ENCODE results near the gene LHFPL3. TPM values are rescaled to one million over a fixed set of nuclear protein-coding genes. Genes with fewer than 3 reads are reported as not detected.

Gene LHFPL3
- total and polyA plus RNA-seq, 2 donors (not counting 1 experiment from before 2014, with no cell fraction given): not detected

DNA sequence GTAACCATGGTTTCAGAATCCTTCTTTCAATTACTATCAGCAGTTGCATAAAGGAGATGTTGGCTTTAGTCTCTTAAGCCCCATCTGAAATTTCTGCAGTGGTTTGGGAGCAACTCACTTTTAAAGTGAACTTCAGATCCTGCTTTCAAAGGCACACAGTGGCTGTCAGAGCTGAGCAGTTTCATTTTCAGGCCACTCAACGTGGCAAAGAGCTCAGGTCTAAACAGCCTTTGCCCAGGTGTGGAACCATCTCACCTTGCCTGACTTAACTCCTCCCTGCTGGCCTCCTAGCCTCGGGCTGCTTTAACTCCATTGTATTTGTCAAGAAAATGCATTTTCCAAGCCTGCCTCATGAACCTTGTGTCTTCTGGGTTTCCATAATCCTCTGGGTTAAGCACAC lies 488.1 kb downstream of the LHFPL3 start:
- no peak overlapping the region for H3K4me2 ChIP-seq (ENCODE audit: extremely low read depth, insufficient read depth, low read length)
- H2AFZ ChIP-seq (ENCODE audit: low read length): no peak overlapping the region
- TF ChIP-seq EZH2 (IDR thresholded peaks at IDR 0.05; ENCODE audit: low read length, missing control alignments): no peak
- TF ChIP-seq, protein P1, sequence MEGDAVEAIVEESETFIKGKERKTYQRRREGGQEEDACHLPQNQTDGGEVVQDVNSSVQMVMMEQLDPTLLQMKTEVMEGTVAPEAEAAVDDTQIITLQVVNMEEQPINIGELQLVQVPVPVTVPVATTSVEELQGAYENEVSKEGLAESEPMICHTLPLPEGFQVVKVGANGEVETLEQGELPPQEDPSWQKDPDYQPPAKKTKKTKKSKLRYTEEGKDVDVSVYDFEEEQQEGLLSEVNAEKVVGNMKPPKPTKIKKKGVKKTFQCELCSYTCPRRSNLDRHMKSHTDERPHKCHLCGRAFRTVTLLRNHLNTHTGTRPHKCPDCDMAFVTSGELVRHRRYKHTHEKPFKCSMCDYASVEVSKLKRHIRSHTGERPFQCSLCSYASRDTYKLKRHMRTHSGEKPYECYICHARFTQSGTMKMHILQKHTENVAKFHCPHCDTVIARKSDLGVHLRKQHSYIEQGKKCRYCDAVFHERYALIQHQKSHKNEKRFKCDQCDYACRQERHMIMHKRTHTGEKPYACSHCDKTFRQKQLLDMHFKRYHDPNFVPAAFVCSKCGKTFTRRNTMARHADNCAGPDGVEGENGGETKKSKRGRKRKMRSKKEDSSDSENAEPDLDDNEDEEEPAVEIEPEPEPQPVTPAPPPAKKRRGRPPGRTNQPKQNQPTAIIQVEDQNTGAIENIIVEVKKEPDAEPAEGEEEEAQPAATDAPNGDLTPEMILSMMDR (conservative IDR thresholded peaks at IDR 0.05 in 1 of 2, IDR thresholded peaks at IDR 0.05 in 1 of 2; ENCODE audit: low read depth in 1 of 2, low read length in 2 of 2): no peak
- H3K9ac ChIP-seq (ENCODE audit: insufficient read depth, low read length): no peak overlapping the region
- no peaks in the 10 kb centered on the region for H3K79me2 ChIP-seq (ENCODE audit: control insufficient read depth, insufficient read depth, low read length)
- DNase-seq (ENCODE audit: low read depth in 2 of 2): no peak
- no peaks in the 10 kb centered on the region for H3K4me1 ChIP-seq (ENCODE audit: control insufficient read depth, extremely low read depth, insufficient read depth, low read length)
- H3K36me3 ChIP-seq (ENCODE audit: control insufficient read depth, insufficient read depth, low read length): no peaks in the 10 kb centered on the region
- no peak overlapping the region for H3K4me3 ChIP-seq (replicated peaks in 1 of 4; ENCODE audit: control extremely low read depth in 1 of 4, insufficient read depth in 1 of 4, low read depth in 3 of 4, low read length in 4 of 4)
- no peak overlapping the region for H3K27ac ChIP-seq (ENCODE audit: insufficient read depth, low read length)
- no peaks in the 10 kb centered on the region for H3K9me3 ChIP-seq (ENCODE audit: control insufficient read depth, insufficient read depth, low read depth, low read length)
- H4K20me1 ChIP-seq (ENCODE audit: control insufficient read depth, extremely low read depth, insufficient read depth, low read length): no peaks in the 10 kb centered on the region
- no peaks in the 10 kb centered on the region for H3K27me3 ChIP-seq (ENCODE audit: control insufficient read depth, insufficient read depth, low read length)

DNA sequence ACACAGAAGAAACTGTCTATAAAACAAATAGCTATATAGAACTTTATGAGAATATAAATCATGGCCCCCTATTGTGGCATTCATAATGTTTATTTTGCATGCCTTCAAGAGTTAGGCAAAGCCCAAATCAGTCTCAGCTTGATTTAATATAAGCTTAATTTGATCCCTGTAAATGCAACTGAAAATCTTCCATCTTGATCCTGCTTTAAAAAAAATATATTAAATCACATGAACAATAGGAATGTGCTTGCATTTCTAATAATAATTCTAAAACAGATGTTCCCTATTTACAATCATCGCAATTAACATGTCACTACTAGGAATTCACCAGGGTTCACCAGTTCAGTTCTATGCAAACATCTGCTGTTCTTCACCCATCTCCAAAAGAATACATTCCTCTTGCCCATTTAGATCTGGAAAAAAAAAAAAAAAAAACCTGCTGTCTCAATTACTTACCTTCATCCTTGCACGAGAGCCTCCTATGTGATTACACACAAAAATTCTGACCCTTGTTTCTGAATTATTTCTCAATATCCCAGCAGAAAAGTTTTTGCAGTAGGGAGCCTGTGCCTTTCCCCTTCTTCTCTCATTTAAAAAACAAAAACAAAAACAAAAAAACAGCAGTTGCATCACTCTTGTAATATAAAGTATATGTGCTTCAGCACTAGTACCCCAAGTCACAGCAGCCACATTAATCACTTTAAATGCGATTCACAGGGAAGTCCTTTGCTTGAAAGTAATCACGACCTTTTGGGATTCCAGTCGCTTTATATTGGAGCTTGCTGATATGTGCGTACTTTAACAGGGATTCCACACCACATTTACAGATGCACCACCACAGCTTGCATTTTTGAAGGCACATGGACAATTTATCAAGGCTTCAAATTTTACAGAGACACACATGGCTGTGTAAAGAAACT lies 490.8 kb downstream of the LHFPL3 start:
- TF ChIP-seq, protein P1 (conservative IDR thresholded peaks at IDR 0.05 in 1 of 2, IDR thresholded peaks at IDR 0.05 in 1 of 2; ENCODE audit: low read depth in 1 of 2, low read length in 2 of 2): no peak
- no peak for TF ChIP-seq EZH2 (IDR thresholded peaks at IDR 0.05; ENCODE audit: low read length, missing control alignments)
- Histone ChIP-seq H3K9ac (ENCODE audit: insufficient read depth, low read length) (no peak overlapping the region), H3K27ac (ENCODE audit: insufficient read depth, low read length) (no peak overlapping the region), H3K36me3 (ENCODE audit: control insufficient read depth, insufficient read depth, low read length) (no peaks in the 10 kb centered on the region), H4K20me1 (ENCODE audit: control insufficient read depth, extremely low read depth, insufficient read depth, low read length) (no peaks in the 10 kb centered on the region), H3K4me2 (ENCODE audit: extremely low read depth, insufficient read depth, low read length) (no peak overlapping the region), H3K79me2 (ENCODE audit: control insufficient read depth, insufficient read depth, low read length) (no peaks in the 10 kb centered on the region), H3K4me1 (ENCODE audit: control insufficient read depth, extremely low read depth, insufficient read depth, low read length) (no peaks in the 10 kb centered on the region), H3K9me3 (ENCODE audit: control insufficient read depth, insufficient read depth, low read depth, low read length) (no peaks in the 10 kb centered on the region), H3K27me3 (ENCODE audit: control insufficient read depth, insufficient read depth, low read length) (no peaks in the 10 kb centered on the region), H3K4me3 (replicated peaks in 1 of 4; ENCODE audit: control extremely low read depth in 1 of 4, insufficient read depth in 1 of 4, low read depth in 3 of 4, low read length in 4 of 4) (no peak overlapping the region), H2AFZ (ENCODE audit: low read length) (no peak overlapping the region)
- no peak for DNase-seq (ENCODE audit: low read depth in 2 of 2)

- Histone ChIP-seq H2AFZ (ENCODE audit: low read length) (no peak overlapping the region), H3K9me3 (ENCODE audit: control insufficient read depth, insufficient read depth, low read depth, low read length) (no peaks in the 10 kb centered on the region), H3K9ac (ENCODE audit: insufficient read depth, low read length) (no peak overlapping the region), H3K4me3 (replicated peaks in 1 of 4; ENCODE audit: control extremely low read depth in 1 of 4, insufficient read depth in 1 of 4, low read depth in 3 of 4, low read length in 4 of 4) (no peak overlapping the region), H4K20me1 (ENCODE audit: control insufficient read depth, extremely low read depth, insufficient read depth, low read length) (no peaks in the 10 kb centered on the region), H3K27ac (ENCODE audit: insufficient read depth, low read length) (no peak overlapping the region), H3K27me3 (ENCODE audit: control insufficient read depth, insufficient read depth, low read length) (no peaks in the 10 kb centered on the region), H3K79me2 (ENCODE audit: control insufficient read depth, insufficient read depth, low read length) (no peaks in the 10 kb centered on the region), H3K4me2 (ENCODE audit: extremely low read depth, insufficient read depth, low read length) (no peak overlapping the region), H3K36me3 (ENCODE audit: control insufficient read depth, insufficient read depth, low read length) (no peaks in the 10 kb centered on the region), H3K4me1 (ENCODE audit: control insufficient read depth, extremely low read depth, insufficient read depth, low read length) (no peaks in the 10 kb centered on the region)
- DNase-seq (ENCODE audit: low read depth in 2 of 2): no peak
- TF ChIP-seq EZH2 (IDR thresholded peaks at IDR 0.05; ENCODE audit: low read length, missing control alignments): no peak
- TF ChIP-seq, protein P1 (conservative IDR thresholded peaks at IDR 0.05 in 1 of 2, IDR thresholded peaks at IDR 0.05 in 1 of 2; ENCODE audit: low read depth in 1 of 2, low read length in 2 of 2): no peak
Observed at GRCh38 chr7:104820836-104821535, 492.6 kb downstream of the LHFPL3 start.

Measured in fibroblast of lung (primary cell).